Suppressor macrophage treated with lipopolysaccharide for 4 hours (primary cell): ENCODE data around the gene RRP9.
"Not testable (repeated sequence)": the region's sequence is repeated elsewhere in the genome, so short reads cannot be mapped to it uniquely, and the experiment has no call there.

ENCODE experiments used
- DNase-seq: peaks from one replicate; pipeline ENCODE4 v3.0.0-alpha.2; 2020

RRP9 gene

GRCh38 chr3:51941798-51942602 is at the start of gene RRP9, which contains the start of gene PARP3:
Gene RRP9 (minus strand): TSS chr3:51941904. CDS start chr3:51941867, 37 bp downstream.
Gene PARP3 (plus strand): TSS chr3:51942363. CDS start chr3:51943356, 993 bp downstream.
- peak; percentile 100 for DNase-seq

GRCh38 chr3:51990501-51990971 is 48.8 kb upstream of the RRP9 start:
- not testable (repeated sequence) for DNase-seq

DNA sequence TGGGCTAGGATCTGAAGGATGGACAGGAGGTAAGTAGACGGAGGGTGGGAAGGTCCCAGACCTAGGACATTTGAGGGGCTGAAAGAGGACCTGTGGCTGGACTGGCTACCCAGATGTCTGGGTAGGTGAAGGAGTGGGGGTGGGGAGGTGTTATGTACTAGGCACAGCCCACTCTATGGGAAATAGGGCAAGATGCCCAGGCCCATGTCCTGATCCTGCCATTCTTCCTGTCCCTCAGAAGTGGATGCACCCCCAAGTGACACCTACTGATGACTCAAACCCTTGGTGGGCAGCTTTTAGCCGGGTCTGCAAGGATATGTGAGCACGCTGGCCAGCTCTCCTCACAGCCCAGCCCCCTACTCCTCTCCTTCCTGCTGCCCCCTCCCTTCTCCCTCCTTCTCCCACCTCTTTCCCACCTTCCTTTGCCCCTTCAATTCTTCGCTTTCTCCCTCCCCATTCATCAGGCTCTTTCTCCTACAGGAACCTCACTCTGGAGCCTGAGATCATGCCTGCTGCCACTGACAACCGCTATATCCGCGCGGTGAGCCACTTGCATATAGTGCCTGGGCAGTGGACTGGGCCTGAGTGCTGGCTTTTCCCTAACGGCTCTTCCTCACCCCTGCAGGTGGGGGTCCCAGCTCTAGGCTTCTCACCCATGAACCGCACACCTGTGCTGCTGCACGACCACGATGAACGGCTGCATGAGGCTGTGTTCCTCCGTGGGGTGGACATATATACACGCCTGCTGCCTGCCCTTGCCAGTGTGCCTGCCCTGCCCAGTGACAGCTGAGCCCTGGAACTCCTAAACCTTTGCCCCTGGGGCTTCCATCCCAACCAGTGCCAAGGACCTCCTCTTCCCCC is 46.8 kb upstream of the RRP9 start:
- no peak for DNase-seq

GRCh38 chr3:51987568-51987967 is 45.9 kb upstream of the RRP9 start:
- no peak for DNase-seq

- DNase-seq, result no peak
These were observed 44.6 kb upstream of the RRP9 start for GRCh38 chr3:51986010-51986947.

DNA sequence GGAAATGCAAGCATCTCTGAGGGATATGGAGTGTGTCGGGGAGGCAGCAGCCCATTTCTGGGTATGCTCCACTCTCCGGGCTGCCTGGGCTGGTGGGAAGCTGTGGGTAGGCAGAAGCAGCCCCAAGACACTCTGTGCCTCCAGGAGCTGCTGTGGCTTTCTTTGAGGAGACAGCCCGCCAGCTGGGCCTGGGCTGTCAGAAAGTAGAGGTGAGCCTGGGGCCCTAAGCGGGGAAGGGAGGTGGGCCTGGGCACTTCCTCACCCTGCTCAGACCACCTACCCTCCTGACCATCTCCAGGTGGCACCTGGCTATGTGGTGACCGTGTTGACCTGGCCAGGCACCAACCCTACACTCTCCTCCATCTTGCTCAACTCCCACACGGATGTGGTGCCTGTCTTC is 43.4 kb upstream of the RRP9 start:
- no peak for DNase-seq

- no peak for DNase-seq
These were observed 42.6 kb upstream of the RRP9 start for GRCh38 chr3:51984269-51984647.

GRCh38 chr3:51983578-51984268 is 42.0 kb upstream of the RRP9 start:
- no peak for DNase-seq

- peak; percentile 90 for DNase-seq
These were observed 41.3 kb upstream of the RRP9 start, which contains the start of gene ACY1 for GRCh38 chr3:51982838-51983577. Gene ACY1 (plus strand): TSS chr3:51983535. CDS start chr3:51984065, 530 bp downstream.

DNA sequence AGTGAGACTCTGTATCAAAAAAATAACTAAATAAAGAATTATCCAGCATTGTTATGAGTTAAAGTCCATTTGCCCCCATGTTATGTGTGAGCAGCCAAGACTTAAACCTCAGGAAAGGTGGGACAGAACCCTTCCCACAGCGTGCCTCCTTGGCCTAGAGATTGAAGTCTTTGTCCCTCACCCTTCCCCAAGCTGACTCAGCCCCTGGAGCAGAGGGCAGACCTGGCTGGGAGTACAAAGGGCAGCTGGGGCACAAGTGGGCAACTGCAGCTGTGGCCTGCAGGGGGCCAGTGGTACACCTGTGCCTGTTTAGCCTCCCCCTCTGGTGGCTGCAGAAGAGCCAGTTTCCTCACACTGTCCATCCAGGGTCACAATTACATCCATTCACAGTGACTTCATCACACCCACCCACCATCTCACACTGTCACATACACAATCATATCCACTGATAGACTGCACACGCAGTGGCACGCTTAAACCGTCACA is 40.7 kb upstream of the RRP9 start:
- DNase-seq, result no peak

DNA sequence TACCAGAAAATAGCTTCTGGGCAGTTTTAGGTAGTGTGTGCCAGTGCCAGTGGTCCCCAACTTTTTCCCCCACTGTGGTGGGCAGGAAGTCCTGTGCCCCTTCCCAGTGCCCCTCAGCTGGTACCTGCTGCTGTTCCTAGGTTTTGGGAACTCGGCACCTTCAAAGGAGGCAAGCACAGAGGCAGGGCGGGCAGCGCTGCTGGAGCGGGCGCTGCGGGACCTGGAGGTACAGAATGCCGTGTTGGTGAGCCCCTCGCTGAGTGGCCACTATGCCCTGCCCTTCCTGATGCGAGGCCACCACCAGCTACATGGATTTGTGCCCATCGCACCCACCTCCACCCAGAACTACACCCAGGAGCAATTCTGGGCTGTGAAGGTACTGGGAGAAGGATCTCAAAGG is 38.5 kb upstream of the RRP9 start:
- no peak for DNase-seq

DNA sequence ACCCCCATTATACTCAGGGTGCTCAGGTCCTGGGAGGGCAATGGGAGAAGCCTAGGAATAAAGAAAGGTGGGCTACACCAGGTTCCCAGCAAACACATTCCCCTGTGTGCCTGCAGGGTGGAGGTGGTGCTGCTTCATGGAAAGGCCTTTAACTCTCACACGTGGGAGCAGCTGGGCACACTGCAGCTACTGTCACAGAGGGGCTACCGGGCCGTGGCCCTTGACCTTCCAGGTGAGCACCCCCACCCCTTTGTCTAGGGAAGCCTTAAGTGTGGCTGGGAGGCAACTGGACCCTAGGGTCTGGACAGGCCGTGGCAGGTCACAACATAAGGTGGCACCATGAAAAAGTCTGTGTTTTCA is 36.4 kb upstream of the RRP9 start:
- no peak for DNase-seq

GRCh38 chr3:51977446-51978142 is 35.9 kb upstream of the RRP9 start:
- DNase-seq, result no peak

DNA sequence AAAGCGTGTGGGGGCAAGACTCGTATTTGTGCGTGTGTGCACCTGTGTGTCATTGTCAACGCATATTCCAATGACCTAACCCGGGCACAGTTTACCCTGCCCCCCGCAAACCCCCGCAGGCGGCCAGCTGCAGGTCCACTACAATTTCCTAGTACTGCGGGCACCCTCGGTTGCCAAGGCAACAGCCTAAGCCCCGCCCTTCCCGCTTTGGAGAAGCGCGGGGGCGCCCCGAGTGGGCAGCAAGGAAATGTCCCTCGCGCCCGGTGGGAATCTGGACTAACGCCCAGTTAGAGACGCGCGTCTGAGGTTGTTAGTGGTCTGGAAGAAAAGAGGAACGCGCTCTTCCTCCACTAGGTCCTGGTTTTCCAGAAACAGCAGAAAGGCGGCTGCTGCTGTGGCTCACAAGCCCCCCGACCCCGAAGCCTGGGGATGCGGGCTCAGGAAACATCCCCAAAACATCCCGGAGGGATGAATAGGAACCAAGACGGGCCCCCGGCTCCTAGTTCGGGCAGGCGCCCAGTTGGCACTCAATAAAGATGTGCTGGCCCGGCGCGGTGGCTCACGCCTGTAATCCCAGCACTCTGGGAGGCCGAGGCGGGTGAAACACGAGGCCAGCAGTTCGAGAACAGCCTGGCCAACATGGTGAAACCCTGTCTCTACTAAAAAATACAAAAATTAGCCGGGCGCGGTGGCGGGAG is 34.3 kb upstream of the RRP9 start:
- peak; percentile 51 for DNase-seq

GRCh38 chr3:51974963-51975851 is 33.5 kb upstream of the RRP9 start, which contains the start of gene ABHD14A:
Gene ABHD14A (plus strand): TSS chr3:51975064. CDS start chr3:51975136, 72 bp downstream.
- DNase-seq, result peak; percentile 84

- no peak for DNase-seq
These were observed 32.7 kb upstream of the RRP9 start for GRCh38 chr3:51974277-51974962.

GRCh38 chr3:51971350-51971749 is 29.6 kb upstream of the RRP9 start:
- no peak for DNase-seq
